OCI-LY3 (cell line): ENCODE measurements around the gene FSIP1.

Source experiments
- H2AFZ ChIP-seq: fragments of 200-600, 300-600 bp; shearing (Covaris generic); 2 replicates; pipeline ENCODE4 v1.6.0; 2014; ENCODE audit warnings: antibody characterized with exemption, low read depth, low read length
- H3K27ac ChIP-seq: fragments of 200-600, 300-600 bp; sonication (generic); 2 replicates; pipeline ENCODE4 v1.5.1; 2014; ENCODE audit warnings: mild to moderate bottlenecking, low read length, moderate library complexity, mixed read lengths
- H3K27me3 ChIP-seq: fragments of 200-600, 300-600 bp; sonication (generic); 2 replicates; pipeline ENCODE4 v1.6.1; 2014; ENCODE audit warnings: low read depth, low read length, mixed read lengths
- H3K36me3 ChIP-seq: fragments of 200-600, 300-600 bp; sonication (generic); replicated peaks from 2 replicates; pipeline ENCODE3; 2014; ENCODE audit warnings: low read depth, low read length, mixed read lengths
- H3K4me1 ChIP-seq: fragments of 300-600, 200-600 bp; sonication (generic); 2 replicates; pipeline ENCODE4 v1.6.1; 2014; ENCODE audit warnings: low read length, mixed read lengths
- H3K4me2 ChIP-seq: fragments of 200-600, 300-600 bp; sonication (generic); 2 replicates; pipeline ENCODE4 v1.6.1; 2014; ENCODE audit warnings: low read length, mixed read lengths
- H3K4me3 ChIP-seq: fragments of 300-600, 200-600 bp; sonication (generic); 2 replicates; pipeline ENCODE4 v1.5.1; 2014; ENCODE audit warnings: antibody characterized with exemption, mild to moderate bottlenecking, low read length, moderate library complexity
- H3K79me2 ChIP-seq: fragments of 300-600, 200-600 bp; shearing (Covaris generic); 2 replicates; pipeline ENCODE4 v1.6.1; 2014; ENCODE audit warnings: mild to moderate bottlenecking, low read length, mixed read lengths
- H3K9ac ChIP-seq: fragments of 300-600, 200-600 bp; shearing (Covaris generic); 2 replicates; pipeline ENCODE4 v1.6.0; 2014; ENCODE audit warnings: mild to moderate bottlenecking, low read length, moderate library complexity
- H3K9me3 ChIP-seq: fragments of 200-600, 300-600 bp; shearing (Covaris generic); 2 replicates; pipeline ENCODE4 v1.6.1; 2014; ENCODE audit warnings: low read length, mixed read lengths; ENCODE audit not compliant: insufficient read depth
- H4K20me1 ChIP-seq: fragments of 200-600, 300-600 bp; sonication (generic); 2 replicates; pipeline ENCODE4 v1.6.1; 2016; ENCODE audit warnings: low read length, mixed read lengths; ENCODE audit not compliant: insufficient read depth
- EZH2phosphoT487 ChIP-seq: fragments of 200-600 bp; shearing (Covaris generic); IDR thresholded peaks from 2 replicates; pipeline ENCODE4 v1.6.1; 2018; ENCODE audit warnings: antibody characterized with exemption, mixed run types, low read depth
- TF ChIP-seq, protein P1 (sequence below): fragments of 200-600, 300-600 bp; sonication (generic); IDR thresholded peaks from 2 replicates; pipeline ENCODE4 v1.5.1; 2014; ENCODE audit warnings: antibody characterized with exemption, low read length, low read depth

Gene FSIP1

DNA sequence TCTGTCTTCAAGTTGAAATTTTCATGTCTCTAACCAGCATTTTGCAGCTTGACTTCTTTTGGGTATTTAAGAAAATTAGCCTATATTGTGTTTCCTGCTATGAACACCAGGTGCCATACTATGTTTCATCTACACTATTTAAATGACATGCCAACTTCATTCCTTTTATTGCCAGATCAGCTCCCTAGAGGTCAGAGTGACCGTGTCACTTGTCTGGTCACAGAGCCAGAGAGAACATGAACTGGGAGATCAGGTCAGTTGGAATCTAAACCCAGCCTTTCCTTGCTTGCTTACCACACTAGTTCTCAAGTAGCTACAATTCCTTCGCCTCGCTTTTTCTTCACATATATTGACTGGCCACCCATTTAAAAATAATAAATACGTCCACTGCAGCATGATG is 114.2 kb downstream of the FSIP1 start:
- no peak overlapping the region for H3K27ac ChIP-seq
- no peaks in the 10 kb centered on the region for H4K20me1 ChIP-seq
- H3K27me3 ChIP-seq = no peaks in the 10 kb centered on the region
- no peak for TF ChIP-seq EZH2phosphoT487
- TF ChIP-seq, protein P1, sequence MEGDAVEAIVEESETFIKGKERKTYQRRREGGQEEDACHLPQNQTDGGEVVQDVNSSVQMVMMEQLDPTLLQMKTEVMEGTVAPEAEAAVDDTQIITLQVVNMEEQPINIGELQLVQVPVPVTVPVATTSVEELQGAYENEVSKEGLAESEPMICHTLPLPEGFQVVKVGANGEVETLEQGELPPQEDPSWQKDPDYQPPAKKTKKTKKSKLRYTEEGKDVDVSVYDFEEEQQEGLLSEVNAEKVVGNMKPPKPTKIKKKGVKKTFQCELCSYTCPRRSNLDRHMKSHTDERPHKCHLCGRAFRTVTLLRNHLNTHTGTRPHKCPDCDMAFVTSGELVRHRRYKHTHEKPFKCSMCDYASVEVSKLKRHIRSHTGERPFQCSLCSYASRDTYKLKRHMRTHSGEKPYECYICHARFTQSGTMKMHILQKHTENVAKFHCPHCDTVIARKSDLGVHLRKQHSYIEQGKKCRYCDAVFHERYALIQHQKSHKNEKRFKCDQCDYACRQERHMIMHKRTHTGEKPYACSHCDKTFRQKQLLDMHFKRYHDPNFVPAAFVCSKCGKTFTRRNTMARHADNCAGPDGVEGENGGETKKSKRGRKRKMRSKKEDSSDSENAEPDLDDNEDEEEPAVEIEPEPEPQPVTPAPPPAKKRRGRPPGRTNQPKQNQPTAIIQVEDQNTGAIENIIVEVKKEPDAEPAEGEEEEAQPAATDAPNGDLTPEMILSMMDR = no peak
- no peaks in the 10 kb centered on the region for H3K79me2 ChIP-seq
- no peak overlapping the region for H3K4me2 ChIP-seq
- H3K9me3 ChIP-seq = no peaks in the 10 kb centered on the region
- H2AFZ ChIP-seq = no peak overlapping the region
- H3K4me3 ChIP-seq = no peak overlapping the region
- H3K9ac ChIP-seq = no peak overlapping the region
- H3K4me1 ChIP-seq = no peaks in the 10 kb centered on the region
- H3K36me3 ChIP-seq = no peaks in the 10 kb centered on the region

DNA sequence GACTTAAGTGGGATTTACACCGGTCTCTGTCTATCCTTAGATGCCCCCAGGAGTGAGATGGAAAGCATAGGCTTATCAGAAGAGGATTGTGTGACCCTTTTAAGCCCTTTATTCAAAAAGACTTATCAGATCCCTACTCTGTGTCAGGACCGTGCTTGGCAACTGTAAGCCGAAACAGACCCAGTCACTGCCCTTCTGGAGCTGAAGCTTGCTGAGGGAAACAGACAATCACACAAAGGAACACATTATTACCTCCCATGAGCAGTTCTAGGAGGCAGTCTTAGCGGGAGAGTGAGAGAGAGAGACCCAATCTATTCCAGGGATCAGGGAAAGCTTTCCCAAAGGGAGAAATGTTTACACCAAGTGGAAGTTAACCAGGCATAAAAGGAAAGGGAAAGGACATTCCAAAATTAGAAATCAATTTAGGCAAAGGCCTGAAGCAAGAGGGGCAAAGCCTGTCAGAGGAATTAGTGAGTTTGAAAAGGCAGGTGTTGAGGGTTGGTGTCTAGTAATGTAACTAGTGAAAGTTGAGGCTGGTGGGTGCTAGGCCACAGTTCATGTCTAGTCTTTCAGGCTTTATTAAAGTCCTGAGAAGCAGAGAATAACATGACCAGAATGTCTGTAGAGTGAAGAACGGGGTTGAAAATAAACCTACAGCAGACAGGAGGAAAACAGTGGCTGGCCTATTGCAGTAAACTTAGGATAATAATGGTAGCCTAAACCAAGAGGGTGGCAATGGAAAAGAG is 115.1 kb downstream of the FSIP1 start:
- Histone ChIP-seq H3K4me1 (no peaks in the 10 kb centered on the region), H2AFZ (no peak overlapping the region), H3K36me3 (no peaks in the 10 kb centered on the region), H3K27me3 (no peaks in the 10 kb centered on the region), H3K4me3 (no peak overlapping the region), H3K79me2 (no peaks in the 10 kb centered on the region), H3K9me3 (no peaks in the 10 kb centered on the region), H3K9ac (no peak overlapping the region), H3K4me2 (no peak overlapping the region), H3K27ac (no peak overlapping the region), H4K20me1 (no peaks in the 10 kb centered on the region)
- TF ChIP-seq, protein P1 = no peak
- no peak for TF ChIP-seq EZH2phosphoT487

DNA sequence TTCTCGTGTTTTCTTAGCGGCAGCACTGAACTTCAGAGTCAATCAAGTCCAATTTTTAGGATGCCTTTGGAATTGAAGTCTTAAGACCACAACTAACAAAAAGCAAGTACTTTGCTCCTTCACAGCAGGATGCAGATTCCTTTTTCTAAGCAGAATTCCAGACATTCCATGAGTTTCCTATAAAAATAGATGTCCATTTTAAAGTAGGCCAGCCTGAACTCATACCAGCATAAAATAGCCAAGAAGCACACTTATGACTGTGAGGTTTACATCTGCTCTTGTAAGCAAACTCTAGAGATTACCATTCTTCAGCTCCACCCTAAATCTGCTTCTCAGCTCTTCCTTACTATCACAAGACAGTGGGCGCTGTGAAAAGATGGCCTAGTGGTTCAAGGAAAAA is 116.0 kb downstream of the FSIP1 start:
- no peak overlapping the region for H3K9ac ChIP-seq
- no peak overlapping the region for H3K4me2 ChIP-seq
- TF ChIP-seq, protein P1 = no peak
- TF ChIP-seq EZH2phosphoT487 = no peak
- H3K27ac ChIP-seq = no peak overlapping the region
- H3K4me3 ChIP-seq = no peak overlapping the region
- H3K79me2 ChIP-seq = no peaks in the 10 kb centered on the region
- no peak overlapping the region for H2AFZ ChIP-seq
- no peaks in the 10 kb centered on the region for H3K9me3 ChIP-seq
- no peaks in the 10 kb centered on the region for H4K20me1 ChIP-seq
- H3K36me3 ChIP-seq = no peaks in the 10 kb centered on the region
- H3K27me3 ChIP-seq = no peaks in the 10 kb centered on the region
- no peaks in the 10 kb centered on the region for H3K4me1 ChIP-seq

DNA sequence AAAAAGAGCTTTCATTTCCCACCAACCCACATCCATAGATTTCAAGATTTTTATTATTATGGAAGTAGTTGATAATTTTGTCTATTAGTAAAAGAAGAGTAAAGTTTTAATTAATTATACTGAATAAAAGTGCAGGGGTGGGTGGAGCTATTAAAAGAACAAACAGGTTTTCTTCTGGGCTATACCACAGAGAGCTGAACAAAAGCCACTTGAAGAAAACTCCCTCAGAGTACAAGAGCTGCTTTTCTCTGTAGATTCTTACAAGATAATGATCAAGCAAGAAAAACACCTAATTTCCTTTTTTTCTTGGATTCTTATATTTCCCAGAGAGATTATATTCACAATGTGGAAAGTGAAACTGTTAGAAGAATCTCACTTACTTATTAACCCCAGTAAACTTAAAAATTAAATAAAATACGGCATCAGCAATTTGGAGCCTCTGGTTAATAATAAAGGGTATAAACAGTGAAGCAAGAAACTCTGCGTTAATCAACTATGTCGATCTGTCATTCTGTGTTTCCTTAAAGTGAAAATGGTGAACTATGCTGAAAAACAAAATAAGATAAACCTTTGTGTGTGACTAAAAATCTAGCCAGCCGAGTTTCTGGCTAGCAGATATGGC is 116.9 kb downstream of the FSIP1 start:
- TF ChIP-seq EZH2phosphoT487 = no peak
- TF ChIP-seq, protein P1 = no peak
- Histone ChIP-seq H3K9ac (no peak overlapping the region), H3K4me2 (no peak overlapping the region)

More for the DNA sequence above, 116.9 kb downstream of the FSIP1 start:
- no peak overlapping the region for H3K4me3 ChIP-seq
- no peak overlapping the region for H2AFZ ChIP-seq
- H3K79me2 ChIP-seq = no peaks in the 10 kb centered on the region
- no peak overlapping the region for H3K27ac ChIP-seq
- H3K9me3 ChIP-seq = no peaks in the 10 kb centered on the region
- H4K20me1 ChIP-seq = no peaks in the 10 kb centered on the region
- H3K36me3 ChIP-seq = no peaks in the 10 kb centered on the region
- no peaks in the 10 kb centered on the region for H3K4me1 ChIP-seq
- no peaks in the 10 kb centered on the region for H3K27me3 ChIP-seq
